ENCODE results near the gene ENO4.

The ENO4 gene

GRCh38 chr10:116913695-116914094 is 64.4 kb downstream of the ENO4 start:
- DNase-seq (ENCODE audit: low read depth, low spot score): no peak

- no peak for DNase-seq (ENCODE audit: low read depth, low spot score)
Observed at GRCh38 chr10:116915340-116915739, 66.0 kb downstream of the ENO4 start.

- no peak for DNase-seq (ENCODE audit: low read depth, low spot score)
Observed at GRCh38 chr10:116917481-116917880, 68.2 kb downstream of the ENO4 start.

- no peak for DNase-seq (ENCODE audit: low read depth, low spot score)
Observed at GRCh38 chr10:116918583-116918982, 69.3 kb downstream of the ENO4 start.

GRCh38 chr10:116919164-116919563 is 69.9 kb downstream of the ENO4 start:
- DNase-seq (ENCODE audit: low read depth, low spot score): no peak

- no peak for DNase-seq (ENCODE audit: low read depth, low spot score)
Observed at GRCh38 chr10:116919706-116920105, 70.4 kb downstream of the ENO4 start.

- no peak for DNase-seq (ENCODE audit: low read depth, low spot score)
Observed at GRCh38 chr10:116925056-116925455, 75.8 kb downstream of the ENO4 start.

GRCh38 chr10:116926426-116926825 is 77.1 kb downstream of the ENO4 start:
- no peak for DNase-seq (ENCODE audit: low read depth, low spot score)

- DNase-seq (ENCODE audit: low read depth, low spot score): no peak
Observed at GRCh38 chr10:116931806-116932205, 82.5 kb downstream of the ENO4 start.
